Measurements from ENCODE around the gene TRIM24.

DNA sequence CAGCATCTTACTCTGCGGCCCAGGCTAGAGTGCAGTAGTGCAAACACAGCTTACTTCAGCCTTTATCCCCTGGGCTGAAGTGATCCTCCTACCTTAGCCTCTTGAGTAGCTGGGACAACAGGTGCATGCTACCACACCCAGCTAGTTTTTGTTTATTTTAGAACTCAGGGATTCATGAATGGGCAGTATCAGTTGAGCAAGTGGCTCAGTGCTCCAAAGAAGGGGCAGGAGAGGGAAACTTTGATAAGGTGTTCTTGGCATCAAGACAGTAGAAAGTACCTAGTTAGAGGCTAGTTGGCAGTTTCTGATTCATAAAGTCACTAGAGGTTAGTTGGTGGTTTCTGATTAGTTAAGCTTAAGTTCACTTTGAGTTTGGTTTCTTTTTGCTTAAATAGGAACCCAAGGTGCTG lies 18.4 kb downstream of the TRIM24 start:
- TF ChIP-seq, protein P1, sequence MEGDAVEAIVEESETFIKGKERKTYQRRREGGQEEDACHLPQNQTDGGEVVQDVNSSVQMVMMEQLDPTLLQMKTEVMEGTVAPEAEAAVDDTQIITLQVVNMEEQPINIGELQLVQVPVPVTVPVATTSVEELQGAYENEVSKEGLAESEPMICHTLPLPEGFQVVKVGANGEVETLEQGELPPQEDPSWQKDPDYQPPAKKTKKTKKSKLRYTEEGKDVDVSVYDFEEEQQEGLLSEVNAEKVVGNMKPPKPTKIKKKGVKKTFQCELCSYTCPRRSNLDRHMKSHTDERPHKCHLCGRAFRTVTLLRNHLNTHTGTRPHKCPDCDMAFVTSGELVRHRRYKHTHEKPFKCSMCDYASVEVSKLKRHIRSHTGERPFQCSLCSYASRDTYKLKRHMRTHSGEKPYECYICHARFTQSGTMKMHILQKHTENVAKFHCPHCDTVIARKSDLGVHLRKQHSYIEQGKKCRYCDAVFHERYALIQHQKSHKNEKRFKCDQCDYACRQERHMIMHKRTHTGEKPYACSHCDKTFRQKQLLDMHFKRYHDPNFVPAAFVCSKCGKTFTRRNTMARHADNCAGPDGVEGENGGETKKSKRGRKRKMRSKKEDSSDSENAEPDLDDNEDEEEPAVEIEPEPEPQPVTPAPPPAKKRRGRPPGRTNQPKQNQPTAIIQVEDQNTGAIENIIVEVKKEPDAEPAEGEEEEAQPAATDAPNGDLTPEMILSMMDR (IDR thresholded peaks at IDR 0.05; ENCODE audit: low read length): no peak
- no peak for TF ChIP-seq EZH2 (IDR thresholded peaks at IDR 0.05; ENCODE audit: borderline replicate concordance, low read length)
